K562 (cell line): ENCODE measurements around the gene CYB5D1. TPM values are rescaled to one million over a fixed set of nuclear protein-coding genes. Genes with fewer than 3 reads are reported as not detected.

ENCODE experiments used
- C11orf30 ChIP-seq: fragments of 450-650 bp; IDR thresholded peaks from 2 replicates; pipeline ENCODE4 v1.6.1; 2016; ENCODE audit warnings: low read depth, mild to moderate bottlenecking
- CSDE1 ChIP-seq, 2 experiments: fragments of 450-650 bp; IDR thresholded peaks; 2 replicates each; pipeline ENCODE4 v1.6.1; 2016; ENCODE audit warnings: mild to moderate bottlenecking in 1 of 2
- MECOM ChIP-seq: fragments of 250-450 bp; sonication (Bioruptor Pico); IDR thresholded peaks from 2 replicates; pipeline ENCODE4 v1.8.0; 2022; ENCODE audit warnings: inconsistent platforms
- POLR2G ChIP-seq: fragments of 200-400 bp; formaldehyde crosslinking; IDR thresholded peaks from 2 replicates; pipeline ENCODE4 v1.6.1; 2017; ENCODE audit warnings: low read depth, mild to moderate bottlenecking, antibody characterized with exemption, low read length, moderate library complexity
- PTTG1 ChIP-seq: fragments of 450-650 bp; IDR thresholded peaks from 2 replicates; pipeline ENCODE4 v1.6.1; 2016; ENCODE audit warnings: low read depth, mild to moderate bottlenecking, missing genetic modification characterization, missing compliant biosample characterization
- STAT5B ChIP-seq: fragments of 250-450 bp; sonication (Bioruptor Pico); IDR thresholded peaks from 2 replicates; pipeline ENCODE4 v1.8.0; 2021; ENCODE audit warnings: mild to moderate bottlenecking, inconsistent platforms
- TBP ChIP-seq: optimal IDR thresholded peaks from 2 replicates; pipeline ENCODE3; 2011; ENCODE audit warnings: low read depth, low read length, improper control_type of control experiment
- ZNF77 ChIP-seq: fragments of 250-450 bp; sonication (Bioruptor Pico); IDR thresholded peaks from 2 replicates; pipeline ENCODE4 v1.5.0; 2020
- polyA plus RNA-seq, 8 experiments: library from polyadenylated mRNA; depleted of rRNA in 4 of 8; stranded (reverse) in 5 of 8; unstranded in 3 of 8; fragments of >200 nt; fragmentation: Nextera tagmentation in 2 of 8; fragmentation: Illumina TruSeq in 1 of 8; extraction: Ambion mirVana in 2 of 8; extraction: Trizol in 1 of 8; gene quantifications; 2 replicates each; pipeline versions ENCODE4 v1.2.1 to v1.2.3, GENCODE V29; 2011 to 2014; ENCODE audit warnings: inconsistent platforms in 1 of 8, missing spikeins in 1 of 8
- total RNA-seq, 7 experiments: library from RNA; depleted of rRNA in 6 of 7; stranded (reverse); fragments of >200 nt in 6 of 7; fragmentation: Illumina TruSeq in 2 of 7; extraction: Trizol in 2 of 7; gene quantifications; 2 replicates each; pipeline versions ENCODE4 v1.2.1 to v1.2.3, GENCODE V29; 2011 to 2021; ENCODE audit warnings: low replicate concordance in 1 of 7
- TF ChIP-seq, protein P1 (sequence below): fragments of 450-650 bp; IDR thresholded peaks from 2 replicates; pipeline ENCODE4 v1.6.1; 2016; ENCODE audit warnings: mild to moderate bottlenecking
- TF ChIP-seq, protein P2 (sequence below): conservative IDR thresholded peaks from 2 replicates; pipeline ENCODE4 v1.6.1; 2011; ENCODE audit warnings: low read depth, mild to moderate bottlenecking, low read length; ENCODE audit not compliant: control insufficient read depth
- TF ChIP-seq, protein P3 (sequence below): IDR thresholded peaks from 3 replicates; pipeline ENCODE4 v1.6.1; 2011; ENCODE audit warnings: borderline replicate concordance, mild to moderate bottlenecking, moderate library complexity; ENCODE audit not compliant: insufficient read length; ENCODE audit errors: extremely low read depth
- TF ChIP-seq, protein P4 (sequence below): fragments of 250-450 bp; sonication (Bioruptor Pico); IDR thresholded peaks from 2 replicates; pipeline ENCODE4 v1.5.0; 2021; ENCODE audit warnings: mild to moderate bottlenecking, borderline replicate concordance
- TF ChIP-seq, protein P5 (sequence below): fragments of 450-650 bp; IDR thresholded peaks from 2 replicates; pipeline ENCODE4 v1.6.1; 2017; ENCODE audit warnings: antibody characterized with exemption, mild to moderate bottlenecking

CYB5D1 gene
- total and polyA plus RNA-seq, 9 of the 15 experiments (the other 6 are each of a cell fraction or from before 2014, with no cell fraction given): 2.4 to 7.9 (median 5.7) TPM

DNA sequence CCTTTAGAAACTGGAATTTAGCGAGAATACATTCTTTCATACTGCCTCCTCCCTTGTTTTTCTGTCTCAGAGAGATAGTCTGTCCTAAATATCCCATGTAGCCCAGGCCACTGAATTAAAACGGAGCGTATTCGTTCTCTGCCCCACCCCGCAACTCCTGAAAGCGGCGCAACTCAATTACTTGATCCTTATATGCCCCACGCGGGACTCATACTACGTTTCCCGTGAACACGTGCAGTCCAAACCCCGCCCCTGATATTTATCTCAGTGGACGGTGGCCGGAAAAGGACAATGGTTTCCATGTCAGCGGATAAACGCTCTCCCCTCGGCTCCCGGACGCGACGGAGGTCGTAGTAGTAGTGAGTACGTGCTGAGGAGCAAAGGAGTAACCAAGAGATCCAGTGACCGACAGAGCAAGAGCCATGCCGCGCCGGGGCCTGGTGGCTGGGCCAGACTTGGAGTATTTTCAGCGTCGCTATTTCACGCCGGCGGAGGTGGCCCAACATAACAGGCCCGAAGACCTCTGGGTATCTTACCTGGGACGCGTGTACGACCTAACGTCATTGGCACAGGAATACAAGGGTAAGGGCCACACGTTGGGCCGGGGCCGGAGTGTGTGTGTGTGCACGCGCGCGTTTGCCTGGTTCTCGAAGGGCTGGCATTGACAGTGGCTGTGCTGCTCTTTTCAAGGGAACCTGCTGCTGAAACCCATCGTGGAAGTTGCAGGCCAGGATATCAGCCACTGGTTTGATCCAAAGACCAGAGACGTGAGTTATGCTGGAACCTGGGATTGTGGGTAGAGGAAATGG is at the start of gene CYB5D1 (continued):
- TF ChIP-seq, protein P1, sequence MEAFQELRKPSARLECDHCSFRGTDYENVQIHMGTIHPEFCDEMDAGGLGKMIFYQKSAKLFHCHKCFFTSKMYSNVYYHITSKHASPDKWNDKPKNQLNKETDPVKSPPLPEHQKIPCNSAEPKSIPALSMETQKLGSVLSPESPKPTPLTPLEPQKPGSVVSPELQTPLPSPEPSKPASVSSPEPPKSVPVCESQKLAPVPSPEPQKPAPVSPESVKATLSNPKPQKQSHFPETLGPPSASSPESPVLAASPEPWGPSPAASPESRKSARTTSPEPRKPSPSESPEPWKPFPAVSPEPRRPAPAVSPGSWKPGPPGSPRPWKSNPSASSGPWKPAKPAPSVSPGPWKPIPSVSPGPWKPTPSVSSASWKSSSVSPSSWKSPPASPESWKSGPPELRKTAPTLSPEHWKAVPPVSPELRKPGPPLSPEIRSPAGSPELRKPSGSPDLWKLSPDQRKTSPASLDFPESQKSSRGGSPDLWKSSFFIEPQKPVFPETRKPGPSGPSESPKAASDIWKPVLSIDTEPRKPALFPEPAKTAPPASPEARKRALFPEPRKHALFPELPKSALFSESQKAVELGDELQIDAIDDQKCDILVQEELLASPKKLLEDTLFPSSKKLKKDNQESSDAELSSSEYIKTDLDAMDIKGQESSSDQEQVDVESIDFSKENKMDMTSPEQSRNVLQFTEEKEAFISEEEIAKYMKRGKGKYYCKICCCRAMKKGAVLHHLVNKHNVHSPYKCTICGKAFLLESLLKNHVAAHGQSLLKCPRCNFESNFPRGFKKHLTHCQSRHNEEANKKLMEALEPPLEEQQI: no peak
- TF ChIP-seq, protein P2, sequence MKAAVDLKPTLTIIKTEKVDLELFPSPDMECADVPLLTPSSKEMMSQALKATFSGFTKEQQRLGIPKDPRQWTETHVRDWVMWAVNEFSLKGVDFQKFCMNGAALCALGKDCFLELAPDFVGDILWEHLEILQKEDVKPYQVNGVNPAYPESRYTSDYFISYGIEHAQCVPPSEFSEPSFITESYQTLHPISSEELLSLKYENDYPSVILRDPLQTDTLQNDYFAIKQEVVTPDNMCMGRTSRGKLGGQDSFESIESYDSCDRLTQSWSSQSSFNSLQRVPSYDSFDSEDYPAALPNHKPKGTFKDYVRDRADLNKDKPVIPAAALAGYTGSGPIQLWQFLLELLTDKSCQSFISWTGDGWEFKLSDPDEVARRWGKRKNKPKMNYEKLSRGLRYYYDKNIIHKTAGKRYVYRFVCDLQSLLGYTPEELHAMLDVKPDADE: 0 out of 2 replicates have a peak, but pooled peaks have one; percentile 46
- TF ChIP-seq, protein P3, sequence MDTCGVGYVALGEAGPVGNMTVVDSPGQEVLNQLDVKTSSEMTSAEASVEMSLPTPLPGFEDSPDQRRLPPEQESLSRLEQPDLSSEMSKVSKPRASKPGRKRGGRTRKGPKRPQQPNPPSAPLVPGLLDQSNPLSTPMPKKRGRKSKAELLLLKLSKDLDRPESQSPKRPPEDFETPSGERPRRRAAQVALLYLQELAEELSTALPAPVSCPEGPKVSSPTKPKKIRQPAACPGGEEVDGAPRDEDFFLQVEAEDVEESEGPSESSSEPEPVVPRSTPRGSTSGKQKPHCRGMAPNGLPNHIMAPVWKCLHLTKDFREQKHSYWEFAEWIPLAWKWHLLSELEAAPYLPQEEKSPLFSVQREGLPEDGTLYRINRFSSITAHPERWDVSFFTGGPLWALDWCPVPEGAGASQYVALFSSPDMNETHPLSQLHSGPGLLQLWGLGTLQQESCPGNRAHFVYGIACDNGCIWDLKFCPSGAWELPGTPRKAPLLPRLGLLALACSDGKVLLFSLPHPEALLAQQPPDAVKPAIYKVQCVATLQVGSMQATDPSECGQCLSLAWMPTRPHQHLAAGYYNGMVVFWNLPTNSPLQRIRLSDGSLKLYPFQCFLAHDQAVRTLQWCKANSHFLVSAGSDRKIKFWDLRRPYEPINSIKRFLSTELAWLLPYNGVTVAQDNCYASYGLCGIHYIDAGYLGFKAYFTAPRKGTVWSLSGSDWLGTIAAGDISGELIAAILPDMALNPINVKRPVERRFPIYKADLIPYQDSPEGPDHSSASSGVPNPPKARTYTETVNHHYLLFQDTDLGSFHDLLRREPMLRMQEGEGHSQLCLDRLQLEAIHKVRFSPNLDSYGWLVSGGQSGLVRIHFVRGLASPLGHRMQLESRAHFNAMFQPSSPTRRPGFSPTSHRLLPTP: no peak
- no peak for TF ChIP-seq TBP
- no peak for TF ChIP-seq STAT5B (CRISPR knock-in tag)
- TF ChIP-seq, protein P4, sequence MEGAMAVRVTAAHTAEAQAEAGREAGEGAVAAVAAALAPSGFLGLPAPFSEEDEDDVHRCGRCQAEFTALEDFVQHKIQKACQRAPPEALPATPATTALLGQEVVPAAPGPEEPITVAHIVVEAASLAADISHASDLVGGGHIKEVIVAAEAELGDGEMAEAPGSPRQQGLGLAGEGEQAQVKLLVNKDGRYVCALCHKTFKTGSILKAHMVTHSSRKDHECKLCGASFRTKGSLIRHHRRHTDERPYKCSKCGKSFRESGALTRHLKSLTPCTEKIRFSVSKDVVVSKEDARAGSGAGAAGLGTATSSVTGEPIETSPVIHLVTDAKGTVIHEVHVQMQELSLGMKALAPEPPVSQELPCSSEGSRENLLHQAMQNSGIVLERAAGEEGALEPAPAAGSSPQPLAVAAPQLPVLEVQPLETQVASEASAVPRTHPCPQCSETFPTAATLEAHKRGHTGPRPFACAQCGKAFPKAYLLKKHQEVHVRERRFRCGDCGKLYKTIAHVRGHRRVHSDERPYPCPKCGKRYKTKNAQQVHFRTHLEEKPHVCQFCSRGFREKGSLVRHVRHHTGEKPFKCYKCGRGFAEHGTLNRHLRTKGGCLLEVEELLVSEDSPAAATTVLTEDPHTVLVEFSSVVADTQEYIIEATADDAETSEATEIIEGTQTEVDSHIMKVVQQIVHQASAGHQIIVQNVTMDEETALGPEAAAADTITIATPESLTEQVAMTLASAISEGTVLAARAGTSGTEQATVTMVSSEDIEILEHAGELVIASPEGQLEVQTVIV (CRISPR knock-in tag): no peak
- TF ChIP-seq PTTG1 (tag): no peak
- TF ChIP-seq, protein P5, sequence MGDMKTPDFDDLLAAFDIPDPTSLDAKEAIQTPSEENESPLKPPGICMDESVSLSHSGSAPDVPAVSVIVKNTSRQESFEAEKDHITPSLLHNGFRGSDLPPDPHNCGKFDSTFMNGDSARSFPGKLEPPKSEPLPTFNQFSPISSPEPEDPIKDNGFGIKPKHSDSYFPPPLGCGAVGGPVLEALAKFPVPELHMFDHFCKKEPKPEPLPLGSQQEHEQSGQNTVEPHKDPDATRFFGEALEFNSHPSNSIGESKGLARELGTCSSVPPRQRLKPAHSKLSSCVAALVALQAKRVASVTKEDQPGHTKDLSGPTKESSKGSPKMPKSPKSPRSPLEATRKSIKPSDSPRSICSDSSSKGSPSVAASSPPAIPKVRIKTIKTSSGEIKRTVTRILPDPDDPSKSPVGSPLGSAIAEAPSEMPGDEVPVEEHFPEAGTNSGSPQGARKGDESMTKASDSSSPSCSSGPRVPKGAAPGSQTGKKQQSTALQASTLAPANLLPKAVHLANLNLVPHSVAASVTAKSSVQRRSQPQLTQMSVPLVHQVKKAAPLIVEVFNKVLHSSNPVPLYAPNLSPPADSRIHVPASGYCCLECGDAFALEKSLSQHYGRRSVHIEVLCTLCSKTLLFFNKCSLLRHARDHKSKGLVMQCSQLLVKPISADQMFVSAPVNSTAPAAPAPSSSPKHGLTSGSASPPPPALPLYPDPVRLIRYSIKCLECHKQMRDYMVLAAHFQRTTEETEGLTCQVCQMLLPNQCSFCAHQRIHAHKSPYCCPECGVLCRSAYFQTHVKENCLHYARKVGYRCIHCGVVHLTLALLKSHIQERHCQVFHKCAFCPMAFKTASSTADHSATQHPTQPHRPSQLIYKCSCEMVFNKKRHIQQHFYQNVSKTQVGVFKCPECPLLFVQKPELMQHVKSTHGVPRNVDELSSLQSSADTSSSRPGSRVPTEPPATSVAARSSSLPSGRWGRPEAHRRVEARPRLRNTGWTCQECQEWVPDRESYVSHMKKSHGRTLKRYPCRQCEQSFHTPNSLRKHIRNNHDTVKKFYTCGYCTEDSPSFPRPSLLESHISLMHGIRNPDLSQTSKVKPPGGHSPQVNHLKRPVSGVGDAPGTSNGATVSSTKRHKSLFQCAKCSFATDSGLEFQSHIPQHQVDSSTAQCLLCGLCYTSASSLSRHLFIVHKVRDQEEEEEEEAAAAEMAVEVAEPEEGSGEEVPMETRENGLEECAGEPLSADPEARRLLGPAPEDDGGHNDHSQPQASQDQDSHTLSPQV: 0 out of 2 replicates have a peak, but pooled peaks have one; percentile 38
- no peak for TF ChIP-seq MECOM (CRISPR knock-in tag)
- TF ChIP-seq POLR2G: no peak
- no peak for TF ChIP-seq ZNF77 (CRISPR knock-in tag)
- TF ChIP-seq CSDE1 (IDR thresholded peaks at IDR 0.05): no peak
- peak; percentile 25; the same call in 1 of the 2 replicates for TF ChIP-seq C11orf30
